ENCODE data around the gene PPP1CA. TPM values are rescaled to one million over a fixed set of nuclear protein-coding genes. Genes with fewer than 3 reads are reported as not detected.

Gene PPP1CA
- total RNA-seq, 1 experiment from 2014 or later = 384 TPM

- Histone ChIP-seq H3K27me3 (replicated peaks; ENCODE audit: control insufficient read depth, insufficient read depth, low read length) (no peaks in the 10 kb centered on the region), H3K4me3 (ENCODE audit: low read depth, low read length) (no peak overlapping the region), H3K4me1 (peaks cover 20% of the 10 kb centered on the region), H3K9me3 (no peaks in the 10 kb centered on the region), H3K36me3 (ENCODE audit: control insufficient read depth, insufficient read depth, low read length) (peaks cover 21% of the 10 kb centered on the region)
- peaks cover 6% of the 10 kb centered on the region for H3K4me1 Mint-ChIP-seq (ENCODE audit: low read depth, unreplicated experiment)
- no peaks in the 10 kb centered on the region for H3K27me3 Mint-ChIP-seq (ENCODE audit: insufficient read depth, unreplicated experiment)
- BruUV-seq (replicated peaks) = no TSS peak
- ChIA-PET POLR2A (no interaction called here), CTCF (no interaction called here)
- no peaks in the 10 kb centered on the region for H3K9me3 Mint-ChIP-seq (ENCODE audit: unreplicated experiment)
- TF ChIP-seq CTCF (IDR thresholded peaks at IDR 0.05; ENCODE audit: insufficient read depth in 1 of 2, low read depth in 1 of 2, low read length in 1 of 2, severe bottlenecking in 1 of 2, unreplicated experiment in 1 of 2) = no peak
- peak overlapping the region; percentile 34 for H3K4me3 Mint-ChIP-seq (ENCODE audit: unreplicated experiment)
- no peak for DNase-seq
- H3K36me3 Mint-ChIP-seq (ENCODE audit: insufficient read depth, unreplicated experiment) = peaks cover 86% of the 10 kb centered on the region
- intact Hi-C loops (cut with micrococcal nuclease; ENCODE audit: unreplicated experiment) = loop anchor here (5.0 kb wide), 1 partner anchor 67 kb away; the partner anchor contains the start of genes CDK2AP2 and PITPNM1
- peak overlapping the region; percentile 22 for H3K27ac Mint-ChIP-seq (ENCODE audit: unreplicated experiment)
Observed at GRCh38 chr11:67440229-67441097, 38.8 kb upstream of the PPP1CA start.

GRCh38 chr11:67439321-67440228, 37.9 kb upstream of the PPP1CA start:
- Mint-ChIP-seq H3K36me3 (ENCODE audit: insufficient read depth, unreplicated experiment) (peaks cover 89% of the 10 kb centered on the region), H3K27ac (ENCODE audit: unreplicated experiment) (peak overlapping the region; percentile 22), H3K9me3 (ENCODE audit: unreplicated experiment) (no peaks in the 10 kb centered on the region), H3K4me3 (ENCODE audit: unreplicated experiment) (peak overlapping the region; percentile 2), H3K27me3 (ENCODE audit: insufficient read depth, unreplicated experiment) (no peaks in the 10 kb centered on the region), H3K4me1 (ENCODE audit: low read depth, unreplicated experiment) (no peaks in the 10 kb centered on the region)
- CTCF ChIA-PET = interaction anchor here (1.1 to 2.0 kb wide), 2 partner anchors 30 to 38 kb away, joined by 3 to 6 read pairs; partner anchors contain the start of gene PPP1CA
- peaks cover 23% of the 10 kb centered on the region for H3K36me3 ChIP-seq (ENCODE audit: control insufficient read depth, insufficient read depth, low read length)
- H3K4me3 ChIP-seq (ENCODE audit: low read depth, low read length) = no peak overlapping the region
- TF ChIP-seq CTCF (IDR thresholded peaks at IDR 0.05; ENCODE audit: insufficient read depth in 1 of 2, low read depth in 1 of 2, low read length in 1 of 2, severe bottlenecking in 1 of 2, unreplicated experiment in 1 of 2) = peak in 1 of 2 experiments; percentile 38
- H3K4me1 ChIP-seq = peaks cover 16% of the 10 kb centered on the region
- intact Hi-C loops (cut with micrococcal nuclease; ENCODE audit: unreplicated experiment) = loop anchor here (5.0 kb wide), 1 partner anchor 68 kb away; the partner anchor contains the start of genes CDK2AP2 and PITPNM1
- POLR2A ChIA-PET = interaction anchor here (0.6 to 0.8 kb wide), 2 partner anchors 11 to 43 kb away, joined by 4 read pairs; partner anchors contain the start of genes AIP and RPS6KB2
- H3K27me3 ChIP-seq (replicated peaks; ENCODE audit: control insufficient read depth, insufficient read depth, low read length) = no peaks in the 10 kb centered on the region
- H3K9me3 ChIP-seq = no peaks in the 10 kb centered on the region
- peak in 1 of 2 experiments; percentile 68 for DNase-seq
- no TSS peak for BruUV-seq (replicated peaks)

All from Caco-2 (cell line).